Naive thymus-derived CD4-positive, alpha-beta T cell (primary cell): ENCODE results near the gene HSP90AA1. TPM values are rescaled to one million over a fixed set of nuclear protein-coding genes. Genes with fewer than 3 reads are reported as not detected.
A peak's percentile ranks its signal among the peaks of the same experiment; 100 is the strongest.

Experiments
- ATAC-seq: fragments of 150-1000 bp; cut with Tn5 transposase; 2 replicates; pipeline ENCODE4 v1.10.0; 2021; ENCODE audit warnings: mild to moderate bottlenecking, moderate library complexity
- CTCF ChIA-PET: fragments of 350-600 bp; sonication (Branson Sonifier 250); formaldehyde crosslinking; loops from one replicate; lab custom pipeline; 2021; ENCODE audit warnings: antibody characterized with exemption; lab: Charles Lee
- POLR2A ChIA-PET: fragments of 350-600 bp; sonication (Branson Sonifier 250); formaldehyde crosslinking; loops from one replicate; lab custom pipeline; 2021; ENCODE audit warnings: antibody characterized with exemption, inconsistent platforms; lab: Charles Lee
- DNase-seq, 9 donors: peaks; one replicate each; pipeline versions ENCODE4 v3.0.0 to v3.0.0-alpha.2; 2020 to 2022; ENCODE audit warnings: mixed read lengths in 1 of 9
- H3K27ac ChIP-seq: one replicate; pipeline ENCODE4 v1.7.0; 2013; ENCODE audit warnings: mild to moderate bottlenecking, low read depth, low read length, moderate library complexity
- H3K27me3 ChIP-seq, 2 donors: one replicate each; pipeline ENCODE4 v1.7.0; 2013; ENCODE audit warnings: low read length in 2 of 2, mild to moderate bottlenecking in 2 of 2, moderate library complexity in 2 of 2; ENCODE audit not compliant: control insufficient read depth in 2 of 2, insufficient read depth in 2 of 2
- H3K36me3 ChIP-seq, 3 experiments: 1 replicate in 2 of 3; 2 replicates in 1 of 3; pipeline ENCODE4 v1.7.0; 2013; ENCODE audit warnings: low read length in 3 of 3, mild to moderate bottlenecking in 3 of 3, moderate library complexity in 1 of 3; ENCODE audit not compliant: insufficient read depth in 3 of 3, control insufficient read depth in 2 of 3
- H3K4me1 ChIP-seq, 2 donors: one replicate each; pipeline ENCODE4 v1.7.0; 2013; ENCODE audit warnings: low read length in 2 of 2, mild to moderate bottlenecking in 2 of 2, moderate library complexity in 1 of 2; ENCODE audit not compliant: control insufficient read depth in 2 of 2, insufficient read depth in 2 of 2
- H3K4me3 ChIP-seq: 2 replicates; pipeline ENCODE4 v1.7.0; 2013; ENCODE audit warnings: mild to moderate bottlenecking, low read length
- H3K9me3 ChIP-seq, 3 experiments: 1 replicate in 2 of 3; 2 replicates in 1 of 3; pipeline ENCODE4 v1.7.0; 2013; ENCODE audit warnings: low read length in 3 of 3; ENCODE audit not compliant: control insufficient read depth in 2 of 3
- H3K27ac Mint-ChIP-seq, 9 donors: one replicate each; pipeline ENCODE4 v1.8.0; 2020 to 2022; ENCODE audit warnings: mixed read lengths in 9 of 9, mild to moderate bottlenecking in 8 of 9, moderate library complexity in 5 of 9, inconsistent platforms in 2 of 9
- H3K27me3 Mint-ChIP-seq, 5 donors: one replicate each; pipeline ENCODE4 v1.8.0; 2021 to 2022; ENCODE audit warnings: mixed read lengths in 5 of 5, mild to moderate bottlenecking in 1 of 5
- H3K36me3 Mint-ChIP-seq, 5 donors: one replicate each; pipeline ENCODE4 v1.8.0; 2020 to 2022; ENCODE audit warnings: mixed read lengths in 5 of 5, mild to moderate bottlenecking in 3 of 5, inconsistent platforms in 1 of 5
- H3K4me1 Mint-ChIP-seq, 7 donors: one replicate each; pipeline ENCODE4 v1.8.0; 2020 to 2022; ENCODE audit warnings: mixed read lengths in 7 of 7, mild to moderate bottlenecking in 3 of 7, inconsistent platforms in 1 of 7
- H3K4me3 Mint-ChIP-seq, 10 donors: one replicate each; pipeline ENCODE4 v1.8.0; 2020 to 2022; ENCODE audit warnings: mild to moderate bottlenecking in 10 of 10, mixed read lengths in 10 of 10, moderate library complexity in 6 of 10, inconsistent platforms in 2 of 10
- H3K9me3 Mint-ChIP-seq, 11 donors: one replicate each; pipeline ENCODE4 v1.8.0; 2020 to 2022; ENCODE audit warnings: mixed read lengths in 11 of 11, mild to moderate bottlenecking in 4 of 11, inconsistent platforms in 1 of 11, moderate library complexity in 1 of 11
- intact Hi-C, 2 donors: fragments of 100-400 bp; cut with micrococcal nuclease; formaldehyde crosslinking; loops; one replicate each; pipeline ENCODE4 v1.15.1; 2023
- polyA plus RNA-seq, 2 donors: library from polyadenylated mRNA; unstranded; fragments of 300-500 nt; fragmentation: Illumina TruSeq; gene quantifications; one replicate each; pipeline ENCODE4 v1.2.3, GENCODE V29; 2021
- total RNA-seq, 6 experiments: library from RNA in 5 of 6; stranded (reverse) in 5 of 6; gene quantifications; 1 replicate in 5 of 6; 2 replicates in 1 of 6; pipeline ENCODE4 v1.2.3 and lab custom pipeline; 2021 to 2026

Gene HSP90AA1
- total and polyA plus RNA-seq, 7 experiments from 2014 or later, result 229 to 591 (median 334) TPM

DNA sequence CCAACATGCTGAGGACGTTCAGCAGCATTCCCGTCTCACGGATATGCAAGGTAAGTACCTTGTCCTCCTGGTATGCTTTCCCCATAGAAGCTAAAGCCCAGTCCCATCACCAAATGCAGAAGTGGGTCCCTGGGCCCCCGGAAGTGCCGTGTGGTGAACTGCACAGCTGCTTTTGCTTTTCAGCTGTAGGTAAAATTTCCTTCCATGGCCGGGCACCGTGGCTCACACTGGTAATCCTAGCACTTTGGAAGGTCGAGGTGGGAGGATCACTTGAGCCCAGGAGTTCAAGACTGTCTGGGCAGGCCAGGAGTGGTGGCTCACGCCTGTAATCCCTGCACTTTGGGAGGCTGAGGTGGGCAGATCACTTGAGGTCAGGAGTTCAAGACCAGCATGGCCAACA lies 44.1 kb downstream of the HSP90AA1 start:
- POLR2A ChIA-PET, result interaction anchor here (0.8 kb wide), 1 partner anchor 95 kb away, joined by 3 read pairs; no protein-coding TSS in a partner anchor
- H3K4me1 Mint-ChIP-seq, result peaks cover 0 to 2% (median 0%) of the 10 kb centered on the region in 7 donors
- ATAC-seq, result no peak

DNA sequence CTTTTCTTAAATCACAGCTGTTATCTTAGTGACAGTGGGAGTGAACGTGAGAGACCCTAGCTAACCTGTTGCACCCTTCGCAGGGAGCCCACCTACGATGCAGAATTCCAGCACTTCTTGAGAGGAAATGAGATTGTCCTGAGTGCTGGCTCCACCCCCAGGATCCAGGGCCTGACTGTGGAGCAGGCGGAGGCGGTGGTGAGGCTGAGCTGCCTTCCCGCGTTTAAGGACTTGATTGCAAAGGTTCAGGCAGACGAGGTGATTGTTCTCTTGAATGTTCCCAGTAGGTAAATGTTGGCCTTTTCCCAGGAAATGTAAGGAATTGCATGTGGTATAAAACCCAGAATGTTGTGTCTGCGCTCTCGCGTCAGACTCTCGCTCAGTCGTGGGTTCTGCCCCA lies 46.7 kb downstream of the HSP90AA1 start:
- Mint-ChIP-seq H3K36me3 (peaks cover 3 to 74% (median 13%) of the 10 kb centered on the region in 5 donors), H3K4me3 (no peak overlapping the region), H3K27me3 (no peaks in the 10 kb centered on the region), H3K27ac (no peak overlapping the region), H3K4me1 (no peaks in the 10 kb centered on the region), H3K9me3 (no peaks in the 10 kb centered on the region)
- no peak overlapping the region for H3K27ac ChIP-seq
- no peaks in the 10 kb centered on the region for H3K9me3 ChIP-seq
- POLR2A ChIA-PET, result no interaction called here
- CTCF ChIA-PET, result interaction anchor here (0.7 kb wide), 1 partner anchor 199 kb away, joined by 4 read pairs; no protein-coding TSS in a partner anchor
- H3K36me3 ChIP-seq, result peaks cover 33 to 99% (median 46%) of the 10 kb centered on the region in 3 experiments
- intact Hi-C loops, result no loop called here
- H3K4me3 ChIP-seq, result no peak overlapping the region
- H3K27me3 ChIP-seq, result no peaks in the 10 kb centered on the region
- ATAC-seq, result no peak
- no peak for DNase-seq
- H3K4me1 ChIP-seq, result no peaks in the 10 kb centered on the region

More for the DNA sequence above, 44.1 kb downstream of the HSP90AA1 start:
- Mint-ChIP-seq H3K27ac (no peak overlapping the region), H3K9me3 (no peaks in the 10 kb centered on the region), H3K4me3 (no peak overlapping the region), H3K36me3 (peaks cover 3 to 69% (median 7%) of the 10 kb centered on the region in 5 donors), H3K27me3 (no peaks in the 10 kb centered on the region)
- Histone ChIP-seq H3K36me3 (peaks cover 33 to 89% (median 41%) of the 10 kb centered on the region in 3 experiments), H3K4me1 (no peaks in the 10 kb centered on the region), H3K9me3 (no peaks in the 10 kb centered on the region), H3K4me3 (no peak overlapping the region), H3K27ac (no peak overlapping the region), H3K27me3 (no peaks in the 10 kb centered on the region)
- DNase-seq, result no peak
- intact Hi-C loops, result no loop called here
- CTCF ChIA-PET, result no interaction called here

DNA sequence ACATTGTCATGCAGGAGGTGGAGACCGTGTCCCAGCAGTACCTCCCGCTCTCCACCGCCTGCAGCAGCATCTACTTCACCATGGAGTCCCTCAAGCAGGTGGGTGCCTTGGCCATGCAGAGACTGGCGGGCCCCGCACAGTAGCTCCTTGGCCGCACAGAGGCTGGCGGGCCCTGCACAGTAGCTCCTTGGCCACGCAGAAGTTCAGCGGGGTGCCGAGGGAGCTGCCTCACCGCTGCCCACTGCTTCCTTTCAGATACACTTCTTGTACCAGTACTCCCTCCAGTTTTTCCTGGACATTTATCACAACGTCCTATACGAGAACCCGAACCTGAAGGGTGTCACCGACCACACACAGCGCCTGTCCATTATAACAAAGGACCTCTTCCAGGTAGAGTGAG lies 47.7 kb downstream of the HSP90AA1 start:
- ATAC-seq, result no peak

DNA sequence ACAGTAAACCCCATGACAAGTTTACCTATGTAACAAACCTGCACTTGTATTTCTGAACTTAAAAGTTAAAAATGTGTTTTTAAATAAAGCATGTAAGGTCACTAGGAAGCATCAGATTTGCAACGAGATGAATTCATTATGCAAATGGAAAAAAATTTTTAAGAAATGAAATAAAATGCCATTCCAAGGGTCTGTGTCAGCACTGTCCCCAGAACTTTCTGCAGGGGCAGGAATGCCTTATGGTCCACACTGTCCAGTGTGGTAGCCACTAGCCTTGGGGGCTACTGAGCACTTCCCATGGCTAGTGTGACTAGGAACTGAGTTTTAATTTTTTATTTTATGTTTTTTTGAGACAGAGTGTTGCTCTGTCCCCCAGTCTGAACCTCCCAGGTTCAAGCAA lies 49.2 kb downstream of the HSP90AA1 start:
- H3K27ac Mint-ChIP-seq, result peak overlapping the region in 2 of 9 donors; percentile 12 to 68
- Histone ChIP-seq H3K4me1 (no peaks in the 10 kb centered on the region), H3K36me3 (peaks cover 41 to 99% (median 49%) of the 10 kb centered on the region in 3 experiments), H3K4me3 (no peak overlapping the region), H3K27ac (no peak overlapping the region), H3K9me3 (no peaks in the 10 kb centered on the region), H3K27me3 (no peaks in the 10 kb centered on the region)
- no peak overlapping the region for H3K4me3 Mint-ChIP-seq
- no peaks in the 10 kb centered on the region for H3K27me3 Mint-ChIP-seq
- no peaks in the 10 kb centered on the region for H3K9me3 Mint-ChIP-seq
- DNase-seq (no peak), ATAC-seq (no peak)
- intact Hi-C loops, result no loop called here
- ChIA-PET CTCF (no interaction called here), POLR2A (no interaction called here)
- H3K36me3 Mint-ChIP-seq, result peaks cover 12 to 77% (median 31%) of the 10 kb centered on the region in 5 donors
- H3K4me1 Mint-ChIP-seq, result no peaks in the 10 kb centered on the region

More for the DNA sequence above, 47.7 kb downstream of the HSP90AA1 start:
- no peaks in the 10 kb centered on the region for H3K9me3 Mint-ChIP-seq
- Histone ChIP-seq H3K9me3 (no peaks in the 10 kb centered on the region), H3K4me1 (no peaks in the 10 kb centered on the region), H3K27ac (no peak overlapping the region), H3K36me3 (peaks cover 37 to 99% (median 45%) of the 10 kb centered on the region in 3 experiments), H3K4me3 (no peak overlapping the region), H3K27me3 (no peaks in the 10 kb centered on the region)
- H3K4me3 Mint-ChIP-seq, result no peak overlapping the region
- H3K4me1 Mint-ChIP-seq, result no peaks in the 10 kb centered on the region
- no peaks in the 10 kb centered on the region for H3K27me3 Mint-ChIP-seq
- DNase-seq, result no peak
- H3K27ac Mint-ChIP-seq, result peak overlapping the region in 1 of 9 donors; percentile 56
- peaks cover 4 to 74% (median 17%) of the 10 kb centered on the region in 5 donors for H3K36me3 Mint-ChIP-seq
- CTCF ChIA-PET, result no interaction called here
- POLR2A ChIA-PET, result no interaction called here
- intact Hi-C loops, result no loop called here

DNA sequence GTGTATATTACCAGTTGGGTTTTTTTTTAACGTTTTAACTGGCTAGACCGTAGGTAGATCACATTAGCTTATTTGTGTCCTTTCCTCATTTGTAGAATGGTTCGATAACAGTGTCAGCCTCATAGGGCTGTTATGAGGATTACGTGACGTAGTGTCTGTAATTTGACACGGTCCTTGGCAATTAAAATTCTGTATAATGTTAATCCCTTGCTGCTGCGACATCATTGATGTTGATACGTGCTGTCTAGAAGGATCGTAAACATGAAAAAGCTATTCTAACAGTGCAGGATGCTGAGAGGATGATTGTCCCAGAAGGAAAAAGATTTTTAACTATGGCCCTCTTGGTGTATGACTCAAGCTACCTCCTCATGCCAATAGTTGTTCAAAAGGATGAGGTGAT lies 50.9 kb downstream of the HSP90AA1 start:
- Mint-ChIP-seq H3K27me3 (no peaks in the 10 kb centered on the region), H3K4me1 (no peaks in the 10 kb centered on the region), H3K36me3 (peaks cover 12 to 65% (median 27%) of the 10 kb centered on the region in 5 donors), H3K27ac (no peak overlapping the region), H3K4me3 (no peak overlapping the region), H3K9me3 (no peaks in the 10 kb centered on the region)
- ChIA-PET POLR2A (interaction anchor here (0.6 kb wide), 1 partner anchor 11 kb away, joined by 7 read pairs; no protein-coding TSS in a partner anchor), CTCF (no interaction called here)
- intact Hi-C loops, result no loop called here
- no peaks in the 10 kb centered on the region for H3K9me3 ChIP-seq
- H3K36me3 ChIP-seq, result peaks cover 32 to 97% (median 38%) of the 10 kb centered on the region in 3 experiments
- no peak overlapping the region for H3K4me3 ChIP-seq
- H3K4me1 ChIP-seq, result no peaks in the 10 kb centered on the region
- no peaks in the 10 kb centered on the region for H3K27me3 ChIP-seq
- DNase-seq (no peak), ATAC-seq (no peak)
- no peak overlapping the region for H3K27ac ChIP-seq

DNA sequence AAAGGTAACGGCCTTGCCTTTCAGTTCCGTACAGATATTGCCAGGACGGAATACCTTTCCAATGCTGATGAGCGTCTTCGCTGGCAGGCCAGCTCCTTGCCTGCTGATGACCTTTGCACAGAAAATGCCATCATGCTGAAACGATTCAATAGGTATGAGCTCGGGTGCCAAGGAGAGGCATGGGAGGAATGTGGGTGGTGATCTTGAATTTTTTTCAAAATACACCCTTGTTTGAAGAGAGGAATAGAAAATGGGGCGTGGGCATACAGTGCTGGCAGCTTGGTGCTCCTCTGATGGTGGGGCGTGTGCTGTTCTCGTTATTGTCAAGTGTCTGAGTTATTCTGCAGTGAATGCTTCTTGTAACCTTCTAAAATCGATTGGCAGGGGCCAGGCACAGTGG lies 52.5 kb downstream of the HSP90AA1 start:
- intact Hi-C loops, result no loop called here
- Mint-ChIP-seq H3K27me3 (no peaks in the 10 kb centered on the region), H3K27ac (no peak overlapping the region), H3K36me3 (peaks cover 19 to 60% (median 36%) of the 10 kb centered on the region in 5 donors), H3K4me3 (no peak overlapping the region), H3K9me3 (no peaks in the 10 kb centered on the region), H3K4me1 (no peaks in the 10 kb centered on the region)
- ChIA-PET POLR2A (no interaction called here), CTCF (interaction anchor here (0.8 to 1.4 kb wide), 2 partner anchors 9 to 19 kb away, joined by 3 read pairs; no protein-coding TSS in a partner anchor)
- H3K36me3 ChIP-seq, result peaks cover 40 to 97% (median 41%) of the 10 kb centered on the region in 3 experiments
- ATAC-seq (no peak), DNase-seq (no peak)
- H3K27me3 ChIP-seq, result no peaks in the 10 kb centered on the region
- H3K4me1 ChIP-seq, result no peaks in the 10 kb centered on the region
- no peak overlapping the region for H3K27ac ChIP-seq
- H3K9me3 ChIP-seq, result no peaks in the 10 kb centered on the region
- no peak overlapping the region for H3K4me3 ChIP-seq

DNA sequence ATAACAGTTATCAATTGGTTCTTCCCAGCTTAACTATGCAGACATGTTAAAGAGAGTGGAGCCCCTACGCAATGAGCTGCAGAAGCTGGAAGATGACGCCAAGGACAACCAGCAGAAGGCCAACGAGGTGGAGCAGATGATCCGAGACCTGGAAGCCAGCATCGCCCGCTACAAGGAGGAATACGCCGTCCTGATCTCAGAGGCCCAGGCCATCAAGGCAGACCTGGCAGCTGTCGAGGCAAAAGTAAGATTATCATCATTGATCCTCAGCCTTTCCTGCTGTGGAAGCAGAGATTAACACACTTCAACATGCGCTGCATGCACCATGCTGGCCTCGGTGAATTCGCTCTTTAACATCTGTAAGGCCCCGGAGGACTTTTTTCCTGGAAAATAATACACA lies 53.6 kb downstream of the HSP90AA1 start:
- ChIA-PET CTCF (no interaction called here), POLR2A (interaction anchor here (1.1 kb wide), 1 partner anchor 13 kb away, joined by 3 read pairs; no protein-coding TSS in a partner anchor)
- peak overlapping the region in 1 of 9 donors; percentile 52 for H3K27ac Mint-ChIP-seq
- H3K4me1 ChIP-seq, result no peaks in the 10 kb centered on the region
- DNase-seq (no peak), ATAC-seq (no peak)
- no peak overlapping the region for H3K27ac ChIP-seq
- H3K4me3 ChIP-seq, result no peak overlapping the region
- H3K36me3 ChIP-seq, result peaks cover 41 to 97% (median 50%) of the 10 kb centered on the region in 3 experiments
- no peaks in the 10 kb centered on the region for H3K27me3 ChIP-seq
- intact Hi-C loops, result no loop called here
- H3K9me3 ChIP-seq, result no peaks in the 10 kb centered on the region
- H3K27me3 Mint-ChIP-seq, result no peaks in the 10 kb centered on the region
- no peaks in the 10 kb centered on the region for H3K9me3 Mint-ChIP-seq
- no peaks in the 10 kb centered on the region for H3K4me1 Mint-ChIP-seq
- H3K4me3 Mint-ChIP-seq, result no peak overlapping the region
- H3K36me3 Mint-ChIP-seq, result peaks cover 26 to 59% (median 46%) of the 10 kb centered on the region in 5 donors
